CD8-positive, alpha-beta memory T cell (primary cell): Measurements from ENCODE around the gene DLG3. TPM values are rescaled to one million over a fixed set of nuclear protein-coding genes. Genes with fewer than 3 reads are reported as not detected.

Experiments used
- CTCF ChIA-PET: fragments of 350-600 bp; sonication (Branson Sonifier 250); formaldehyde crosslinking; loops from one replicate; lab custom pipeline; 2021; ENCODE audit warnings: antibody characterized with exemption; lab: Charles Lee
- POLR2A ChIA-PET: fragments of 350-600 bp; sonication (Branson Sonifier 250); formaldehyde crosslinking; loops from one replicate; lab custom pipeline; 2021; ENCODE audit warnings: antibody characterized with exemption; lab: Charles Lee
- DNase-seq, 5 donors: peaks; one replicate each; pipeline versions ENCODE4 v3.0.0 to v3.0.0-alpha.2; 2020 to 2022; ENCODE audit warnings: mixed read lengths in 1 of 5
- H3K27ac ChIP-seq: one replicate; pipeline ENCODE4 v1.7.0; 2013; ENCODE audit warnings: low read depth, mild to moderate bottlenecking, low read length, moderate library complexity
- H3K27me3 ChIP-seq: 2 replicates; pipeline ENCODE4 v1.7.0; 2013; ENCODE audit warnings: low read length, mild to moderate bottlenecking; ENCODE audit not compliant: insufficient read depth, poor library complexity, severe bottlenecking
- H3K36me3 ChIP-seq: 2 replicates; pipeline ENCODE4 v1.7.0; 2013; ENCODE audit warnings: mild to moderate bottlenecking, low read length, moderate library complexity; ENCODE audit not compliant: insufficient read depth
- H3K4me1 ChIP-seq: 2 replicates; pipeline ENCODE4 v1.7.0; 2013; ENCODE audit warnings: mild to moderate bottlenecking, low read length, moderate library complexity; ENCODE audit not compliant: insufficient read depth
- H3K4me3 ChIP-seq: 2 replicates; pipeline ENCODE4 v1.7.0; 2013; ENCODE audit warnings: mild to moderate bottlenecking, low read length
- H3K9me3 ChIP-seq: 2 replicates; pipeline ENCODE4 v1.7.0; 2013; ENCODE audit warnings: mild to moderate bottlenecking, low read length
- H3K27ac Mint-ChIP-seq, 8 donors: one replicate each; pipeline ENCODE4 v1.8.0; 2020 to 2021; ENCODE audit warnings: mixed read lengths in 8 of 8, mild to moderate bottlenecking in 6 of 8, inconsistent platforms in 3 of 8, moderate library complexity in 3 of 8
- H3K27me3 Mint-ChIP-seq, 2 donors: one replicate each; pipeline ENCODE4 v1.8.0; 2020 to 2021; ENCODE audit warnings: mixed read lengths in 2 of 2, mild to moderate bottlenecking in 1 of 2, moderate library complexity in 1 of 2
- H3K36me3 Mint-ChIP-seq, 3 donors: one replicate each; pipeline ENCODE4 v1.8.0; 2020 to 2021; ENCODE audit warnings: mixed read lengths in 3 of 3, inconsistent platforms in 1 of 3, mild to moderate bottlenecking in 1 of 3
- H3K4me1 Mint-ChIP-seq, 3 donors: one replicate each; pipeline ENCODE4 v1.8.0; 2020 to 2021; ENCODE audit warnings: mixed read lengths in 3 of 3, inconsistent platforms in 1 of 3, mild to moderate bottlenecking in 1 of 3
- H3K4me3 Mint-ChIP-seq, 7 donors: one replicate each; pipeline ENCODE4 v1.8.0; 2020 to 2021; ENCODE audit warnings: mixed read lengths in 7 of 7, mild to moderate bottlenecking in 6 of 7, moderate library complexity in 4 of 7, inconsistent platforms in 2 of 7
- H3K9me3 Mint-ChIP-seq, 5 donors: one replicate each; pipeline ENCODE4 v1.8.0; 2020 to 2022; ENCODE audit warnings: mixed read lengths in 5 of 5, mild to moderate bottlenecking in 3 of 5, moderate library complexity in 2 of 5, inconsistent platforms in 1 of 5
- polyA plus RNA-seq: library from polyadenylated mRNA; unstranded; fragments of 300-500 nt; fragmentation: Illumina TruSeq; gene quantifications from one replicate; pipeline ENCODE4 v1.2.3, GENCODE V29; 2021
- total RNA-seq, 2 experiments: library from RNA; stranded (reverse); gene quantifications; one replicate each; pipeline ENCODE4 v1.2.3, GENCODE V29; 2021

Gene DLG3
- total and polyA plus RNA-seq, 3 experiments from 2014 or later, result 13.5 to 30.4 (median 28.1) TPM

GRCh38 chrX:70554523-70554922, 109.9 kb downstream of the DLG3 start:
- H3K27me3 ChIP-seq, result no peaks in the 10 kb centered on the region
- H3K4me3 Mint-ChIP-seq, result no peak overlapping the region
- POLR2A ChIA-PET, result no interaction called here
- CTCF ChIA-PET, result no interaction called here
- H3K4me1 Mint-ChIP-seq, result no peaks in the 10 kb centered on the region
- no peaks in the 10 kb centered on the region for H3K9me3 ChIP-seq
- no peak overlapping the region for H3K27ac Mint-ChIP-seq
- no peaks in the 10 kb centered on the region for H3K4me1 ChIP-seq
- no peaks in the 10 kb centered on the region for H3K36me3 Mint-ChIP-seq
- H3K27me3 Mint-ChIP-seq, result no peaks in the 10 kb centered on the region
- H3K9me3 Mint-ChIP-seq, result no peaks in the 10 kb centered on the region
- no peak for DNase-seq
- no peak overlapping the region for H3K27ac ChIP-seq
- no peaks in the 10 kb centered on the region for H3K36me3 ChIP-seq
- H3K4me3 ChIP-seq, result no peak overlapping the region

DNA sequence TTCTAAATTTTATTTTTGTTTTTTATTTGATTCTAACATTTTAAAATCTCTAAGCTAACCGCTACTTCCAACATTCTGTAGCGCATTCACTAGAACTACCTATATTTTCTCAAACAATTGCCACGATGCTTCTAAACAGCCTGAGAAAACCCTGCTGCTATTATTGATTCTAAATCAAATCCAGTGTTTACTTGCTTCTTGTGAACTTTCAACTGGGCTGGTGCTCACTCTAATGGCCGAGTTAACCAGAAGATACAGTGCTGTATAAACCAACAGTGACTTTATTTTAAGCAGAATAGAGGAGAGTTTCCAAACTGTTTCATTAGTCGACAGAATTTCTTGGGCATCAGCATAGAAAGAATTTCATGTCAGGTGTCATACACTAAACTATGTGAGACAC, 110.3 kb downstream of the DLG3 start:
- Histone ChIP-seq H3K27ac (no peak overlapping the region), H3K27me3 (no peaks in the 10 kb centered on the region), H3K4me3 (no peak overlapping the region), H3K9me3 (no peaks in the 10 kb centered on the region), H3K4me1 (no peaks in the 10 kb centered on the region), H3K36me3 (no peaks in the 10 kb centered on the region)
- Mint-ChIP-seq H3K27me3 (no peaks in the 10 kb centered on the region), H3K9me3 (peaks cover 0 to under 1% (median 0%) of the 10 kb centered on the region in 5 donors), H3K4me1 (no peaks in the 10 kb centered on the region), H3K36me3 (no peaks in the 10 kb centered on the region), H3K4me3 (no peak overlapping the region), H3K27ac (no peak overlapping the region)
- no peak for DNase-seq
- CTCF ChIA-PET, result no interaction called here
- POLR2A ChIA-PET, result no interaction called here

Other genes with a start within 250 kb of the DLG3 start
- gene AWAT1, start 210.2 kb upstream of the DLG3 start, total RNA-seq, result not detected
- not detected for gene AWAT1, start 210.2 kb upstream of the DLG3 start, polyA plus RNA-seq
- gene P2RY4, start 184.6 kb upstream of the DLG3 start, total RNA-seq, result under 1 TPM in 1 of 2 experiments, not detected in 1; 0.18 TPM
- gene P2RY4, start 184.6 kb upstream of the DLG3 start, polyA plus RNA-seq, result not detected
- gene ARR3, start 176.5 kb upstream of the DLG3 start, total RNA-seq, result not detected
- not detected for gene ARR3, start 176.5 kb upstream of the DLG3 start, polyA plus RNA-seq
- gene RAB41, start 162.7 kb upstream of the DLG3 start, total RNA-seq, result not detected
- gene RAB41, start 162.7 kb upstream of the DLG3 start, polyA plus RNA-seq, result not detected
- 10 to 100 TPM; 26.4 to 28.9 TPM for gene PDZD11, start 154.9 kb upstream of the DLG3 start, total RNA-seq
- 40.7 TPM for gene PDZD11, start 154.9 kb upstream of the DLG3 start, polyA plus RNA-seq
- 10 to 100 TPM; 16.5 to 17.7 TPM for gene KIF4A, start 154.7 kb upstream of the DLG3 start, total RNA-seq
- gene KIF4A, start 154.7 kb upstream of the DLG3 start, polyA plus RNA-seq, result not detected
- under 1 TPM in 1 of 2 experiments, not detected in 1; 0.09 TPM for gene GDPD2, start 21.5 kb upstream of the DLG3 start, total RNA-seq
- not detected for gene GDPD2, start 21.5 kb upstream of the DLG3 start, polyA plus RNA-seq